ENCODE results near the gene TMEM52B. TPM values are rescaled to one million over a fixed set of nuclear protein-coding genes. Genes with fewer than 3 reads are reported as not detected.
"Not testable (repeated sequence)": the region's sequence is repeated elsewhere in the genome, so short reads cannot be mapped to it uniquely, and the experiment has no call there.

TMEM52B gene
- total and polyA plus RNA-seq, 8 donors: 0.28 to 2.2 (median 0.30) TPM; not detected in 5

GRCh38 chr12:10179776-10180181 lies 947 bp downstream of the TMEM52B start:
- ATAC-seq (no peak), FAIRE-seq (no peak), DNase-seq (no peak)
- TF ChIP-seq CTCF (IDR thresholded peaks at IDR 0.05): no peak
- no peak overlapping the region for H3K4me3 ChIP-seq
- no peak overlapping the region for H3K27ac ChIP-seq
- H3K27me3 ChIP-seq: peaks cover 0 to 4% (median 0%) of the 10 kb centered on the region in 4 donors
- WGBS, 2 donors: 41 to 52% methylated on average over 5 of the region's 5 CpGs
- no peaks in the 10 kb centered on the region for H3K9me3 ChIP-seq
- intact Hi-C loops (cut with DNase I): no loop called here
- no peaks in the 10 kb centered on the region for H3K4me1 ChIP-seq
- H3K36me3 ChIP-seq: no peaks in the 10 kb centered on the region

- 41 to 51% methylated on average over 5 of the region's 5 CpGs for WGBS, 2 donors
- DNase-seq (no peak), FAIRE-seq (no peak), ATAC-seq (peak in 2 of 4 donors; percentile 52 to 68)
- Histone ChIP-seq H3K36me3 (no peaks in the 10 kb centered on the region), H3K4me1 (no peaks in the 10 kb centered on the region), H3K4me3 (no peak overlapping the region), H3K27ac (no peak overlapping the region), H3K9me3 (no peaks in the 10 kb centered on the region), H3K27me3 (peaks cover 0 to 7% (median 0%) of the 10 kb centered on the region in 4 donors)
- no peak for TF ChIP-seq CTCF (IDR thresholded peaks at IDR 0.05)
- intact Hi-C loops (cut with DNase I): no loop called here
Observed at GRCh38 chr12:10182354-10183049, 3.7 kb downstream of the TMEM52B start.

- FAIRE-seq: no peak
- WGBS, 2 donors: 45 to 63% methylated on average over 7 of the region's 7 CpGs
- no peaks in the 10 kb centered on the region for H3K36me3 ChIP-seq
- ATAC-seq: peak in 2 of 4 donors; percentile 64
- H3K27ac ChIP-seq: peak overlapping the region in 1 of 4 donors; percentile 15
- DNase-seq: no peak
- no peak for TF ChIP-seq CTCF (IDR thresholded peaks at IDR 0.05)
- no peaks in the 10 kb centered on the region for H3K9me3 ChIP-seq
- peaks cover 0 to 7% (median 0%) of the 10 kb centered on the region in 4 donors for H3K27me3 ChIP-seq
- intact Hi-C loops (cut with DNase I): no loop called here
- no peak overlapping the region for H3K4me3 ChIP-seq
- no peaks in the 10 kb centered on the region for H3K4me1 ChIP-seq
Observed at GRCh38 chr12:10184261-10184843, 5.5 kb downstream of the TMEM52B start.

GRCh38 chr12:10186299-10186698 lies 7.5 kb downstream of the TMEM52B start:
- FAIRE-seq: no peak
- intact Hi-C loops (cut with DNase I): no loop called here
- DNase-seq: peak in 1 of 6 donors; percentile 57
- WGBS, 2 donors: 59 to 65% methylated on average over 11 of the region's 11 CpGs
- no peaks in the 10 kb centered on the region for H3K36me3 ChIP-seq
- H3K9me3 ChIP-seq: no peaks in the 10 kb centered on the region
- no peaks in the 10 kb centered on the region for H3K4me1 ChIP-seq
- no peak for TF ChIP-seq CTCF (IDR thresholded peaks at IDR 0.05)
- H3K27me3 ChIP-seq: peaks cover 0 to 7% (median 0%) of the 10 kb centered on the region in 4 donors
- ATAC-seq: peak in 2 of 4 donors; percentile 59 to 61
- H3K27ac ChIP-seq: peak overlapping the region in 1 of 4 donors; percentile 24
- H3K4me3 ChIP-seq: no peak overlapping the region

- FAIRE-seq; H3K4me1 ChIP-seq; intact Hi-C loops (cut with DNase I); H3K9me3 ChIP-seq; DNase-seq; ATAC-seq; H3K4me3 ChIP-seq; H3K27me3 ChIP-seq; H3K27ac ChIP-seq; H3K36me3 ChIP-seq: not testable (repeated sequence)
- 62 to 71% methylated on average over 6 of the region's 6 CpGs for WGBS, 2 donors
Observed at GRCh38 chr12:10186958-10187357, 8.1 kb downstream of the TMEM52B start.
